Neural progenitor cell (in vitro differentiated cells): ENCODE measurements around the gene XPC.

Experiments
- CTCF ChIP-seq: fragments of 200-600 bp; sonication (generic); IDR thresholded peaks from 2 replicates; pipeline ENCODE4 v1.5.1; 2017; ENCODE audit warnings: antibody characterized with exemption, mild to moderate bottlenecking
- EZH2 ChIP-seq: fragments of 200-600 bp; sonication (generic); IDR thresholded peaks from 2 replicates; pipeline ENCODE4 v1.6.1; 2017; ENCODE audit warnings: antibody characterized with exemption, mild to moderate bottlenecking, moderate library complexity

GRCh38 chr3:14156201-14156600 is 22.2 kb downstream of the XPC start:
- TF ChIP-seq CTCF (no peak), EZH2 (no peak)
